ENCODE measurements around the gene RGL3.
"Not testable (repeated sequence)": the region's sequence is repeated elsewhere in the genome, so short reads cannot be mapped to it uniquely, and the experiment has no call there.

RGL3 gene

DNA sequence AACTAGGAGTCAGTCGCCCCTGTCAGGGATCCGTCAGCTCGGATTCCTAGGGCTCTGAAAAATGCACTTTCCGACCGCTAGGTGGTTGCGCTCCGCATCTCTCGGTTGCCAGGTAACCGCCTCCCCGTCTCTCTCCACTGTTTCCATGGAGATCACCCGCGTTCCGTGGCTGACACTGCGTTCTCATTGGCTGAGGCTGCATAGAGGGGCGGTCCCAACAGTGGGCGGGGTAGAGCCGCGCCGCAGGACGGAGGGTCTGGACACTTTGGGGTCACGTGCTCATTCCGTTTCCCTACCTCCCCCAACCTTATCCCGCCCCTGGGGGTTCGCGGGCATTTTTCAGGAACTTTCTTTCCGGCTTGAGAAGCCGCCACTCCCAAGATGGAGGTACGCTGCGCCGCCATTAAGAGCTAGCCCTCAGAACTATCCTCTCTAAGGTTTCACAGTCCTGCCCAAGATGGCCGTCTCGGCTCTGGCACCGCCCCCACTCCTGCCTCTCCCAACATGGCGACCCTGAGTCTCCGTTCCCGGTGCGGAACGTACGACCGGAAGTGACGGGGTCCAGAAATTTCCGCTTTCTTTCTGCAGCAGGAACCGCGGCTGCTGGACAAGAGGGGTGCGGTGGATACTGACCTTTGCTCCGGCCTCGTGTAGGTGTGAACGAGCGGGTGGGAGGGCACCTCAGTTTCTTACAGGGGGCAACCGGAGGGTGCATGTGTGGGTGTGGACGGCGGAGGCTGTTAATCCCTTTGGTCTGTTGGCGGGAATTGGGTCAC, 16.1 kb upstream of the RGL3 start, which contains the start of the genes ODAD3 and PRKCSH:
TSS of gene ODAD3 (minus strand) at position 65 of the 776 bp plus-strand sequence. CDS start 105 bp downstream, outside the sequence.
TSS of gene PRKCSH (plus strand) at position 579 of the 776 bp plus-strand sequence. CDS start 483 bp downstream, outside the sequence.
- peaks cover 8 to 10% of the 10 kb centered on the region in 2 experiments for H3K4me1 ChIP-seq (ENCODE audit: control insufficient read depth in 1 of 2, insufficient read depth in 2 of 2, low read length in 2 of 2)
- H2AK5ac ChIP-seq (ENCODE audit: low read length), result peak within 1 kb of the TSS; percentile 8
- peak within 1 kb of the TSS; percentile 37 for H3K4ac ChIP-seq (ENCODE audit: low read depth, low read length)
- H3K14ac ChIP-seq (ENCODE audit: low read length), result peak within 1 kb of the TSS; percentile 55
- H4K8ac ChIP-seq (ENCODE audit: low read depth, low read length), result peak within 1 kb of the TSS; percentile 74
- no peak within 1 kb of the TSS for H3K23ac ChIP-seq (ENCODE audit: low read length)
- H3K27me3 ChIP-seq (ENCODE audit: insufficient read depth, low read length), result no peaks in the 10 kb centered on the region
- H3K9me3 ChIP-seq (ENCODE audit: insufficient read depth, low read depth, low read length), result no peaks in the 10 kb centered on the region
- no CpG with 5 or more reads among the region's 53 CpGs for WGBS (ENCODE audit: extremely low coverage, insufficient coverage, insufficient read length)
- H3K4me3 ChIP-seq (ENCODE audit: low read depth, low read length), result peak within 1 kb of the TSS; percentile 93
- H3K36me3 ChIP-seq (ENCODE audit: control insufficient read depth in 1 of 2, insufficient read depth in 2 of 2, low read length in 2 of 2), result peaks cover 28% of the 10 kb centered on the region in 2 experiments
- no peak within 1 kb of the TSS for H2BK120ac ChIP-seq (ENCODE audit: insufficient read depth, low read length, poor library complexity)
- H4K91ac ChIP-seq (ENCODE audit: low read depth, low read length), result peak within 1 kb of the TSS; percentile 51
- peak; percentile 99 to 100 for DNase-seq
- peak within 1 kb of the TSS; percentile 84 for H3K9ac ChIP-seq (ENCODE audit: low read length)
- H3K79me1 ChIP-seq (ENCODE audit: low read length), result peaks cover 4% of the 10 kb centered on the region
- peaks cover 3% of the 10 kb centered on the region for H3K79me2 ChIP-seq (ENCODE audit: control insufficient read depth, insufficient read depth, low read length, poor library complexity)
- no peak within 1 kb of the TSS for H2BK12ac ChIP-seq (ENCODE audit: low read length)
- no peak within 1 kb of the TSS for H2BK5ac ChIP-seq (ENCODE audit: low read depth, low read length, poor library complexity)
- H3K4me2 ChIP-seq (ENCODE audit: low read length), result peak within 1 kb of the TSS; percentile 95
- peak within 1 kb of the TSS; percentile 93 for H2AFZ ChIP-seq (ENCODE audit: insufficient read depth, low read length, poor library complexity)
- H3K27ac ChIP-seq (ENCODE audit: low read depth, low read length), result no peak within 1 kb of the TSS
- peak within 1 kb of the TSS; percentile 26 for H3K18ac ChIP-seq (ENCODE audit: low read length)
- H4K12ac ChIP-seq (ENCODE audit: low read depth, low read length), result peak within 1 kb of the TSS; percentile 71

DNA sequence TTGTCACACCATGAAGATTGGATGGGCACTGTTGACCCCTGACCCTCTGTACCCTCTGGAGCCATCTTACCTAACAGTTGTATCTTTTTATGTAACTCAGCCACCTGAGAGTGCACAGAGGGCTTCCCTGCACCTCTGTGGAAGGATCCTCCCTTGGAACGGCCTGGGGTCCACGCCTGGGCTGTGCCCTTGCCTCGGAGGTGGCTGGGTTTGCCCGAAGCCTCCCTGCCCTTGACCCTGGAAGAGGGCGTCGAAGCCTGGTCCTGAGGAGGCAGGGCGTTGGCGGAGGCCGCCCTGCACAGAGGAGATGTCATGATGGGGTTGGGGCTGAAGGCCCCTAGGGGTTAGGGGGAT, 15.6 kb upstream of the RGL3 start:
- Histone ChIP-seq H3K9ac (ENCODE audit: low read length) (no peak overlapping the region), H3K4me1 (ENCODE audit: control insufficient read depth in 1 of 2, insufficient read depth in 2 of 2, low read length in 2 of 2) (peaks cover 8 to 10% of the 10 kb centered on the region in 2 experiments), H2BK5ac (ENCODE audit: low read depth, low read length, poor library complexity) (no peak overlapping the region), H2BK120ac (ENCODE audit: insufficient read depth, low read length, poor library complexity) (no peak overlapping the region), H3K36me3 (ENCODE audit: control insufficient read depth in 1 of 2, insufficient read depth in 2 of 2, low read length in 2 of 2) (peaks cover 24 to 26% of the 10 kb centered on the region in 2 experiments), H4K91ac (ENCODE audit: low read depth, low read length) (peak overlapping the region; percentile 25), H3K4me2 (ENCODE audit: low read length) (peak overlapping the region; percentile 61), H3K9me3 (ENCODE audit: insufficient read depth, low read depth, low read length) (no peaks in the 10 kb centered on the region), H3K27me3 (ENCODE audit: insufficient read depth, low read length) (no peaks in the 10 kb centered on the region), H3K4me3 (ENCODE audit: low read depth, low read length) (peak overlapping the region; percentile 47), H3K27ac (ENCODE audit: low read depth, low read length) (no peak overlapping the region), H3K4ac (ENCODE audit: low read depth, low read length) (no peak overlapping the region), H3K14ac (ENCODE audit: low read length) (peak overlapping the region; percentile 55), H3K79me1 (ENCODE audit: low read length) (peaks cover 4% of the 10 kb centered on the region), H2AK5ac (ENCODE audit: low read length) (no peak overlapping the region), H4K12ac (ENCODE audit: low read depth, low read length) (peak overlapping the region; percentile 34), H3K18ac (ENCODE audit: low read length) (no peak overlapping the region), H2BK12ac (ENCODE audit: low read length) (no peak overlapping the region), H3K79me2 (ENCODE audit: control insufficient read depth, insufficient read depth, low read length, poor library complexity) (peaks cover 3% of the 10 kb centered on the region), H3K23ac (ENCODE audit: low read length) (no peak overlapping the region), H4K8ac (ENCODE audit: low read depth, low read length) (peak overlapping the region; percentile 57), H2AFZ (ENCODE audit: insufficient read depth, low read length, poor library complexity) (peak overlapping the region; percentile 93)
- no CpG with 5 or more reads among the region's 9 CpGs for WGBS (ENCODE audit: extremely low coverage, insufficient coverage, insufficient read length)
- no peak for DNase-seq

DNA sequence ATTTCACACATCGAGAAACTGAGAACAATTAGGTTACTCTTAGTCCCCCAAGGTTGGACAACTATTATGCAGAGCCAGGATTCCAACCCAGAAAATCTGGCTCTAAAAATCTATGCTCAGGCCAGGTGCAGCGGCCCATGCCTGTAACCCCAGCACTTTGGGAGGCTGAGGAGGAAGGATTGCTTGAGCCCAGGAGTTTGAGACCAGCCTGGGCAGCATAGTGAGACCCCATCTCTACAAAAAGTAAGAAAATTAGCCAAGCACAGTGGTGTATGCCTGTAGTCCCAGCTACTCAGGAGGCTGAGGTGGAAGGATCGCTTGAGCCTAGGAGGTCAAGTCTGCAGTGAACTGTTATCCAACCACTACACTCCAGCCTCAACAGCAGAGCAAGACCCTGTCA, 14.4 kb upstream of the RGL3 start:
- not testable (repeated sequence) for H3K27me3 ChIP-seq (ENCODE audit: insufficient read depth, low read length); H3K14ac ChIP-seq (ENCODE audit: low read length); H2BK12ac ChIP-seq (ENCODE audit: low read length); H3K23ac ChIP-seq (ENCODE audit: low read length); DNase-seq; H4K91ac ChIP-seq (ENCODE audit: low read depth, low read length); H3K9ac ChIP-seq (ENCODE audit: low read length); H3K4ac ChIP-seq (ENCODE audit: low read depth, low read length); H3K4me3 ChIP-seq (ENCODE audit: low read depth, low read length); H2AFZ ChIP-seq (ENCODE audit: insufficient read depth, low read length, poor library complexity); H3K79me2 ChIP-seq (ENCODE audit: control insufficient read depth, insufficient read depth, low read length, poor library complexity); H3K4me2 ChIP-seq (ENCODE audit: low read length); H2BK120ac ChIP-seq (ENCODE audit: insufficient read depth, low read length, poor library complexity); H3K79me1 ChIP-seq (ENCODE audit: low read length); H3K4me1 ChIP-seq (ENCODE audit: control insufficient read depth in 1 of 2, insufficient read depth in 2 of 2, low read length in 2 of 2); H3K27ac ChIP-seq (ENCODE audit: low read depth, low read length); H4K12ac ChIP-seq (ENCODE audit: low read depth, low read length); H4K8ac ChIP-seq (ENCODE audit: low read depth, low read length); H2AK5ac ChIP-seq (ENCODE audit: low read length); H2BK5ac ChIP-seq (ENCODE audit: low read depth, low read length, poor library complexity); H3K18ac ChIP-seq (ENCODE audit: low read length); H3K9me3 ChIP-seq (ENCODE audit: insufficient read depth, low read depth, low read length)
- H3K36me3 ChIP-seq (ENCODE audit: control insufficient read depth in 1 of 2, insufficient read depth in 2 of 2, low read length in 2 of 2), result peaks cover 17 to 19% of the 10 kb centered on the region in 2 experiments
- WGBS (ENCODE audit: extremely low coverage, insufficient coverage, insufficient read length), result no CpG with 5 or more reads among the region's 3 CpGs

DNA sequence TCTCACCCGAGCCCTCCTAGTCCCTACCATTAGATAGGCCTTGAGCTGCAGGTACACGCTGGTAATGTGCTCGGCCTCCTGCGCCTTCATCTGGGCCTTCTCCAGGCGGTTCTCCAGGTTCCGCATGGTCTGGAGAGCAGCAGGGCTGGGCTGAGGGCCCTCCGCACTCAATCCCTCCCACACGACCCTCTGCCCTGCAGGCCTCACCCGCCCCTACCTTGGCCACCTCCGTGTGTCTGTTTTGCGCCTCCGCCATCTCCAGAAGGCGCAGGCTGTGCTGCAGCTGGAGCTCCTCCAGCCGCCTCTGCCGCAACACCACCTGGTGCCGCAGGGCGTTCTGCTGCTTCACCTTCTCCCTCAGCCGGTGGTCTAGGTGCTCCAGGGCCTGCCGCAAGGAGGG, 7.5 kb upstream of the RGL3 start:
- no CpG with 5 or more reads among the region's 19 CpGs for WGBS (ENCODE audit: extremely low coverage, insufficient coverage, insufficient read length)
- no peak overlapping the region for H3K4me2 ChIP-seq (ENCODE audit: low read length)
- H4K12ac ChIP-seq (ENCODE audit: low read depth, low read length), result no peak overlapping the region
- H2AFZ ChIP-seq (ENCODE audit: insufficient read depth, low read length, poor library complexity), result no peak overlapping the region
- no peak overlapping the region for H3K27ac ChIP-seq (ENCODE audit: low read depth, low read length)
- H3K18ac ChIP-seq (ENCODE audit: low read length), result no peak overlapping the region
- H3K4me1 ChIP-seq (ENCODE audit: control insufficient read depth in 1 of 2, insufficient read depth in 2 of 2, low read length in 2 of 2), result peaks cover 0 to 4% of the 10 kb centered on the region in 2 experiments
- H2AK5ac ChIP-seq (ENCODE audit: low read length), result no peak overlapping the region
- no peak overlapping the region for H4K91ac ChIP-seq (ENCODE audit: low read depth, low read length)
- no peaks in the 10 kb centered on the region for H3K79me1 ChIP-seq (ENCODE audit: low read length)
- H3K14ac ChIP-seq (ENCODE audit: low read length), result no peak overlapping the region
- H3K9ac ChIP-seq (ENCODE audit: low read length), result no peak overlapping the region
- no peak overlapping the region for H2BK12ac ChIP-seq (ENCODE audit: low read length)
- H3K4me3 ChIP-seq (ENCODE audit: low read depth, low read length), result no peak overlapping the region
- no peak overlapping the region for H4K8ac ChIP-seq (ENCODE audit: low read depth, low read length)
- H3K23ac ChIP-seq (ENCODE audit: low read length), result no peak overlapping the region
- no peak overlapping the region for H2BK5ac ChIP-seq (ENCODE audit: low read depth, low read length, poor library complexity)
- H3K79me2 ChIP-seq (ENCODE audit: control insufficient read depth, insufficient read depth, low read length, poor library complexity), result no peaks in the 10 kb centered on the region
- no peak for DNase-seq
- H3K36me3 ChIP-seq (ENCODE audit: control insufficient read depth in 1 of 2, insufficient read depth in 2 of 2, low read length in 2 of 2), result no peaks in the 10 kb centered on the region
- H3K9me3 ChIP-seq (ENCODE audit: insufficient read depth, low read depth, low read length), result peaks cover 6% of the 10 kb centered on the region
- peaks cover 3% of the 10 kb centered on the region for H3K27me3 ChIP-seq (ENCODE audit: insufficient read depth, low read length)
- H2BK120ac ChIP-seq (ENCODE audit: insufficient read depth, low read length, poor library complexity), result no peak overlapping the region
- no peak overlapping the region for H3K4ac ChIP-seq (ENCODE audit: low read depth, low read length)

Data from trophoblast cell (in vitro differentiated cells and primary cell).